ENCODE measurements around the gene TXNRD1. TPM values are rescaled to one million over a fixed set of nuclear protein-coding genes. Genes with fewer than 3 reads are reported as not detected.

TXNRD1 gene
- total and polyA plus RNA-seq, 2 of the 8 experiments (the other 6 are each of a cell fraction or from before 2014, with no cell fraction given): 56.8 to 127 TPM

DNA sequence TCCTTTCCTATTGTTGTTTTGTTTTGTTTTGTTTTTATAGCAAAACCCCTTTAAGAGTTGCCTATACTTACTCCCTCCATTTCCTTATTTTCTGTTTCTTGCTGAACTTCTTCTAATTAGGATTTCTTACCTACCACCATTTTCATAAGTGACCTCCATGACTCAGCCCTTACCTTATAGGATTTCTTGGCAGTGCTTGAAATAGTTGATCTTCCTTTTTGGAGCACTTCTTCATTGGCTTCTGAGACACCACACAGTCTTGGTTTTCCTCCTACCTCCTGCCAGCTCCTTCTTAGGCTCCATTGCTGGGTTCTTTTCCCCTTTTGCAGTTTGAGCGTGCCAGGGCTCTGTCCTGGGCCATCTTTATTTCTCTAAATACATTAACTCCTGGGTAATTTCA is 64.5 kb downstream of the TXNRD1 start:
- no peak for TF ChIP-seq CREB1 (IDR thresholded peaks at IDR 0.05)
- no peak for TF ChIP-seq RAD21 (IDR thresholded peaks at IDR 0.05 in 1 of 2, conservative IDR thresholded peaks at IDR 0.05 in 1 of 2; ENCODE audit: low read depth in 2 of 2, low read length in 2 of 2)
- no peak for TF ChIP-seq CEBPB (IDR thresholded peaks at IDR 0.05; ENCODE audit: low read depth, low read length)
- TF ChIP-seq CTBP2 (IDR thresholded peaks at IDR 0.05; ENCODE audit: borderline replicate concordance, insufficient read depth, insufficient read length, low read length): no peak
- no peak for TF ChIP-seq PHF8 (conservative IDR thresholded peaks at IDR 0.05; ENCODE audit: low read depth, low read length)
- TF ChIP-seq POLR2A (IDR thresholded peaks at IDR 0.05; ENCODE audit: control extremely low read depth in 1 of 2, low read depth in 2 of 2, low read length in 2 of 2): no peak
- no peak for TF ChIP-seq CHD1 (IDR thresholded peaks at IDR 0.05; ENCODE audit: low read depth, low read length)
- TF ChIP-seq, protein P1, sequence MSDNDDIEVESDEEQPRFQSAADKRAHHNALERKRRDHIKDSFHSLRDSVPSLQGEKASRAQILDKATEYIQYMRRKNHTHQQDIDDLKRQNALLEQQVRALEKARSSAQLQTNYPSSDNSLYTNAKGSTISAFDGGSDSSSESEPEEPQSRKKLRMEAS (IDR thresholded peaks at IDR 0.05): no peak
- no peak overlapping the region for H3K9ac ChIP-seq (replicated peaks in 1 of 4; ENCODE audit: extremely low read depth in 1 of 4, low read depth in 3 of 4, low read length in 3 of 4)

More for the DNA sequence above, 64.5 kb downstream of the TXNRD1 start:
- H2AK5ac ChIP-seq (ENCODE audit: low read depth, low read length): no peak overlapping the region
- H2BK20ac ChIP-seq (ENCODE audit: low read length): no peak overlapping the region
- DNase-seq (ENCODE audit: low read depth in 1 of 2, low spot score in 2 of 2) (no peak), FAIRE-seq (no peak)
- H2BK5ac ChIP-seq (ENCODE audit: low read depth, low read length): no peak overlapping the region
- no peak overlapping the region for H3K4me3 ChIP-seq (ENCODE audit: extremely low read depth in 1 of 4, insufficient read depth in 2 of 4, low read depth in 3 of 4, low read length in 4 of 4)
- no peaks in the 10 kb centered on the region for H3K79me1 ChIP-seq (ENCODE audit: low read depth, low read length)
- no peak overlapping the region for H3K56ac ChIP-seq (replicated peaks; ENCODE audit: insufficient read length, low read depth, low read length)
- H3K4ac ChIP-seq (replicated peaks; ENCODE audit: insufficient read length, low read depth, low read length): no peak overlapping the region
- H3K14ac ChIP-seq (ENCODE audit: insufficient read length): no peak overlapping the region
- no peak overlapping the region for H2BK120ac ChIP-seq (replicated peaks; ENCODE audit: low read depth, low read length)
- H3K23me2 ChIP-seq (ENCODE audit: low read depth, low read length): no peaks in the 10 kb centered on the region
- H2AFZ ChIP-seq (ENCODE audit: low read length): no peak overlapping the region
- ChIA-PET POLR2A (ENCODE audit: partially characterized antibody) (interaction anchor here (8.0 kb wide), 1 partner anchor 7 kb away, joined by 61 read pairs; no protein-coding TSS in a partner anchor), CTCF (ENCODE audit: partially characterized antibody) (interaction anchor here (0.6 to 1.9 kb wide), 2 partner anchors 15 to 32 kb away, joined by 3 to 6 read pairs; no protein-coding TSS in a partner anchor)
- no peak overlapping the region for H2BK12ac ChIP-seq (ENCODE audit: low read depth, low read length)
- no peak overlapping the region for H3K27ac ChIP-seq (ENCODE audit: low read depth, low read length)
- no peak overlapping the region for H2BK15ac ChIP-seq (ENCODE audit: low read length)
- H4K91ac ChIP-seq (replicated peaks; ENCODE audit: insufficient read length, low read length): no peak overlapping the region
- H3K79me2 ChIP-seq (ENCODE audit: control insufficient read depth in 1 of 2, insufficient read depth in 2 of 2, low read length in 2 of 2): no peaks in the 10 kb centered on the region
- no peak overlapping the region for H4K8ac ChIP-seq (ENCODE audit: extremely low read depth, insufficient read depth, low read length)
- 76% methylated on average over 1 of the region's 1 CpG; no CpG with 5 or more reads in 1 of the 2 experiments for WGBS, 2 experiments (ENCODE audit: extremely low coverage in 1 of 2, insufficient coverage in 1 of 2, insufficient read length in 1 of 2, insufficient replicate concordance in 2 of 2, low coverage in 1 of 2, low lambda C conversion rate in 2 of 2, missing lambda C conversion rate in 1 of 2)
- no peak overlapping the region for H3K4me2 ChIP-seq (ENCODE audit: insufficient read depth in 1 of 2, low read depth in 2 of 2, low read length in 2 of 2)
- H3K18ac ChIP-seq (ENCODE audit: extremely low read depth, low read length): no peak overlapping the region
- no peaks in the 10 kb centered on the region for H3K27me3 ChIP-seq (replicated peaks in 1 of 4; ENCODE audit: control insufficient read depth in 3 of 4, extremely low read depth in 1 of 4, insufficient read depth in 3 of 4, low read length in 3 of 4)
- no peaks in the 10 kb centered on the region for H3K9me3 ChIP-seq (ENCODE audit: insufficient read depth in 2 of 2, low read depth in 1 of 2, low read length in 1 of 2)
- no peaks in the 10 kb centered on the region for H4K20me1 ChIP-seq (replicated peaks in 1 of 2; ENCODE audit: control insufficient read depth in 1 of 2, insufficient read depth in 2 of 2, low read length in 2 of 2)
- no peaks in the 10 kb centered on the region for H3K36me3 ChIP-seq (ENCODE audit: control insufficient read depth in 2 of 4, insufficient read depth in 4 of 4, low read length in 3 of 4)
- no peak overlapping the region for H4K5ac ChIP-seq (ENCODE audit: insufficient read length, low read depth, low read length)
- no peak overlapping the region for H3K23ac ChIP-seq (ENCODE audit: insufficient read length)
- H3K4me1 ChIP-seq (replicated peaks in 1 of 4; ENCODE audit: control insufficient read depth in 3 of 4, insufficient read depth in 4 of 4, low read length in 3 of 4): no peaks in the 10 kb centered on the region

Measured in H1 (cell line).